Measurements from ENCODE around the gene ATL3. TPM values are rescaled to one million over a fixed set of nuclear protein-coding genes. Genes with fewer than 3 reads are reported as not detected.
A peak's percentile ranks its signal among the peaks of the same experiment; 100 is the strongest.

ATL3 gene
- total RNA-seq, 3 donors from 2014 or later: 47.5 to 87.9 (median 61.5) TPM

DNA sequence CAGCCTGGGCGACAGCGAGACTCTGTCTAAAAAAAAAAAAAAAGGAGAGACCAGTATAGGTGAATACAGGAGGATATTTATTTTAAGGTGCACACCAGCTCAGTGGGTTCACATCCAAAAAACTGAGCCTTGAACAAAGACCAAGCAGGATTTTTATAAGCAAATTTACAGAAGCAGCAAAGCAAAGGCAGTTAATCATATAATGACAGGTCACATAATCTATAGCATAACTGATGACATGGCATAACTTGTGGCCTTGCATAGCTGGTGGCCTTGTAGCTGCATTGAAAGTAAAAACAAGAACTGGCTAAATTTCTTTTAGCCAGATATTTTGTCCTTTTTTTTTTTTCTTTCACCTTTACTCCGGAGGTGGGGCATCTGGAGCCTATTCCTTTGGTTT is 54.2 kb downstream of the ATL3 start:
- no peak overlapping the region for H3K4me3 ChIP-seq
- intact Hi-C loops (cut with DNase I, micrococcal nuclease): no loop called here
- ATAC-seq: no peak
- no peak for DNase-seq
- H3K9me3 ChIP-seq: no peaks in the 10 kb centered on the region
- H3K4me1 ChIP-seq (ENCODE audit: low read depth): peaks cover 3% of the 10 kb centered on the region
- TF ChIP-seq, protein P1, sequence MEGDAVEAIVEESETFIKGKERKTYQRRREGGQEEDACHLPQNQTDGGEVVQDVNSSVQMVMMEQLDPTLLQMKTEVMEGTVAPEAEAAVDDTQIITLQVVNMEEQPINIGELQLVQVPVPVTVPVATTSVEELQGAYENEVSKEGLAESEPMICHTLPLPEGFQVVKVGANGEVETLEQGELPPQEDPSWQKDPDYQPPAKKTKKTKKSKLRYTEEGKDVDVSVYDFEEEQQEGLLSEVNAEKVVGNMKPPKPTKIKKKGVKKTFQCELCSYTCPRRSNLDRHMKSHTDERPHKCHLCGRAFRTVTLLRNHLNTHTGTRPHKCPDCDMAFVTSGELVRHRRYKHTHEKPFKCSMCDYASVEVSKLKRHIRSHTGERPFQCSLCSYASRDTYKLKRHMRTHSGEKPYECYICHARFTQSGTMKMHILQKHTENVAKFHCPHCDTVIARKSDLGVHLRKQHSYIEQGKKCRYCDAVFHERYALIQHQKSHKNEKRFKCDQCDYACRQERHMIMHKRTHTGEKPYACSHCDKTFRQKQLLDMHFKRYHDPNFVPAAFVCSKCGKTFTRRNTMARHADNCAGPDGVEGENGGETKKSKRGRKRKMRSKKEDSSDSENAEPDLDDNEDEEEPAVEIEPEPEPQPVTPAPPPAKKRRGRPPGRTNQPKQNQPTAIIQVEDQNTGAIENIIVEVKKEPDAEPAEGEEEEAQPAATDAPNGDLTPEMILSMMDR (IDR thresholded peaks at IDR 0.05): no peak
- H3K36me3 ChIP-seq (ENCODE audit: low read depth): no peaks in the 10 kb centered on the region

DNA sequence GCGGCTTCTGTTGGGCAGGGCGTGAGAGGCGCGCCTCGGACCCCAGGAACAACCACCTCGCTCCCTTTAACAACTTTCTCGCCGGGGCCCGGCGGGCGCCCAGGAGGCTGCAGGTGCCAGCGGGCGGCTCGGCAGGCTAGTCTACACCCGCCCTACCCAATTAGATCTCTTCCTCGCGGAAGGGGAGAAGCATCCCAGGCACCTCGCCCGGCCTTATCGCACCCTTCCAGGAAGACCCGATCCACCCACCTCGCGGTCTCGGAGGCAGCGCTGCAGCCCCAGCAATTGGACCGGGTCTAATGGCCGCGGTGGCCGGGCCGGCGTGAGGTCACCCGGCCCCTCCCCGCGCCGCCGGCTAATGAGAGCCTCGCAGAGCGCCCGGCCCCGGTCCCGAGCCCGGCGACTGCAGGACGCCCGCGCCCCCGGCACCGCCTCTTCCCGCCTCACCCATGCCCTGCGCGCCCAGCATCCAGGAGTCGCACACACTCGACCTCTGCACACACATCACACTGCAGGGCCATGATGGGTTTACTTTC is 57.0 kb downstream of the ATL3 start, which contains the start of gene PLAAT3:
PLAAT3 (minus strand) TSS at position 298 of the 536 bp plus-strand sequence. CDS start 419 bp downstream, outside the sequence.
- intact Hi-C loops (cut with DNase I, micrococcal nuclease): no loop called here
- Histone ChIP-seq H3K36me3 (ENCODE audit: low read depth) (no peaks in the 10 kb centered on the region), H3K9me3 (no peaks in the 10 kb centered on the region), H3K4me1 (ENCODE audit: low read depth) (peaks cover 3% of the 10 kb centered on the region), H3K4me3 (peak within 1 kb of the TSS; percentile 30)
- TF ChIP-seq, protein P1 (IDR thresholded peaks at IDR 0.05): no peak
- ATAC-seq (peak; percentile 75), DNase-seq (peak; percentile 64 to 76 (median 75))

DNA sequence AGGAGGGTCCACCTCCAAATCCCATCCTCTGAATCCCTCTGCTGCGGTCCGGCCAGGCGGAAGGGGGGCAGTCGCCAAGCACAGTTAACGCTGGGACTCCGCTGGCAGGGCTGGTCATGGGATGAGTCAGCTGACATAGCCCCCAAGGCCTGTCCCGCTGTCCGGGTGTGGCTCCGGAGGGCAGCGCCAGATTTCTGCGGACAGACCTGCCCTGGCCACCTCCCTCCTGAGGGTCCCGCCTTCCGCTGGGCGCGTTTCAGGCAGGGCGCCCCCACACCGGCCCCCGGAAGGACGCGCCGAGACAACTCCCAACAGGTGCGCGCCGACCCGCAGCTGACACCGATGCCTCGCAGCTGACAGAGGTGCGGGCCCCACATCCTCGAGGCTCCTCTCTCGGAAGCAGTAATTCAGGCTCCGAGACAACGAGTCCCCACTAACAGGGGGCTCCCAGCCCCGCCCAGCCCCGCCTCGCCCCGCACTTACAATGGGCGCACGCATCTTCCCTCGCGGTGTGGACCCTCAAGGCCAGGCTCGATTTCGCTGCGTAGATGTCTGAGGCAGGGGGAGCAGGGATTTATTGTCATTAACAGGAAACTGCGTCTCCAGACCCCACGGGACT is 57.5 kb downstream of the ATL3 start:
- H3K4me1 ChIP-seq (ENCODE audit: low read depth): peaks cover 3% of the 10 kb centered on the region
- peak overlapping the region; percentile 30 for H3K4me3 ChIP-seq
- ATAC-seq (peak; percentile 51), DNase-seq (peak; percentile 37 to 75 (median 54))
- TF ChIP-seq, protein P1 (IDR thresholded peaks at IDR 0.05): no peak
- no peaks in the 10 kb centered on the region for H3K36me3 ChIP-seq (ENCODE audit: low read depth)
- no peaks in the 10 kb centered on the region for H3K9me3 ChIP-seq
- intact Hi-C loops (cut with DNase I, micrococcal nuclease): no loop called here

DNA sequence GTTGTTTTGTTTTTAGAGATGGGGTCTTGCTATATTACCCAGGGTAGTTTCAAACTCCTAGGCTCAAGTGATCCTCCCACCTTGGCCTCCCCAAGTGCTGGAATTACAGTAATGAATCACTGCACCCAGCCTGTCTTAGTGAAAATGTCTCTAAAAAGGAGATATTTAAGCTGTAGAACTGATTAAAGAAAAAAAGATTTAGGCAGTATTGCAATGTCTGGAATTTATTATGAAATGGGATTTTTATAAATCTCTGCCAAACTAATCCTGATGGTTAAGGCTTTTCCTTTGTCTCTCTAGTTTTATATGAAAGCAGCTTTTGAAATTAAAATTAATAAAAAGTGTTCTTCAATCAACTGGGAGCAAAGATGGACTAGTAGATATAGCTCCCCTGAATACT is 59.0 kb downstream of the ATL3 start:
- no peak overlapping the region for H3K4me3 ChIP-seq
- TF ChIP-seq, protein P1 (IDR thresholded peaks at IDR 0.05): no peak
- no peaks in the 10 kb centered on the region for H3K36me3 ChIP-seq (ENCODE audit: low read depth)
- DNase-seq: no peak
- no peaks in the 10 kb centered on the region for H3K9me3 ChIP-seq
- ATAC-seq: no peak
- peaks cover 3% of the 10 kb centered on the region for H3K4me1 ChIP-seq (ENCODE audit: low read depth)
- intact Hi-C loops (cut with DNase I, micrococcal nuclease): no loop called here

DNA sequence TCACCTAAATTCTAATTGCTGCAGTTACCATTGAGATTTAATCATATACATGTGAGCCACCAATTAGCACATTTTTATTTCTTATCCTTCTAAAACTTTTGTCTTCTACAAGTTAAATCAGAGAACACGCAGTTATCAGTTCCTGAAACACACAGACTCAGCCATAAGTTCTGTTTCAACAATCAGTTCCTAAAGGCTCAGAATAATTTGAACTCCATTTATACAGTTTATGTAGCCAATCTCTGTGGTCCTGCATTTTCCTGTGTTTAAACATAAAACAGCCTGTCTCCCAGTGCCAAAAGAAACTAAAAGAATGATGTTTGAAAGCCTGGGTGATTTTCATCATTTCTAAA is 59.8 kb downstream of the ATL3 start:
- TF ChIP-seq, protein P1 (IDR thresholded peaks at IDR 0.05): no peak
- intact Hi-C loops (cut with DNase I, micrococcal nuclease): no loop called here
- Histone ChIP-seq H3K36me3 (ENCODE audit: low read depth) (no peaks in the 10 kb centered on the region), H3K4me3 (no peak overlapping the region), H3K9me3 (no peaks in the 10 kb centered on the region), H3K4me1 (ENCODE audit: low read depth) (peaks cover 3% of the 10 kb centered on the region)
- ATAC-seq: no peak
- DNase-seq: no peak
